ENCODE data around the gene AGGF1. TPM values are rescaled to one million over a fixed set of nuclear protein-coding genes. Genes with fewer than 3 reads are reported as not detected.
"Not testable (repeated sequence)": the region's sequence is repeated elsewhere in the genome, so short reads cannot be mapped to it uniquely, and the experiment has no call there.

Gene AGGF1
- polyA plus RNA-seq, 3 donors = 32.5 to 34.0 (median 33.5) TPM

- DNase-seq (ENCODE audit: low read depth in 3 of 3, low spot score in 2 of 3) = no peak
These were observed 52.9 kb downstream of the AGGF1 start for GRCh38 chr5:77083088-77083487.

GRCh38 chr5:77086368-77086688, 56.1 kb downstream of the AGGF1 start:
- DNase-seq (ENCODE audit: low read depth in 3 of 3, low spot score in 2 of 3) = no peak

GRCh38 chr5:77086689-77087483, 56.7 kb downstream of the AGGF1 start, which contains the start of gene ZBED3:
Gene ZBED3 (minus strand): TSS chr5:77087285. CDS start chr5:77077878, 9,407 bp downstream.
- DNase-seq (ENCODE audit: low read depth in 3 of 3, low spot score in 2 of 3) = peak; percentile 79 to 86 (median 80)

GRCh38 chr5:77087484-77088261, 57.5 kb downstream of the AGGF1 start:
- peak in 2 of 3 donors; percentile 39 to 56 for DNase-seq (ENCODE audit: low read depth in 3 of 3, low spot score in 2 of 3)

GRCh38 chr5:77095189-77095588, 65.0 kb downstream of the AGGF1 start:
- no peak for DNase-seq (ENCODE audit: low read depth in 3 of 3, low spot score in 2 of 3)

GRCh38 chr5:77101298-77101697, 71.1 kb downstream of the AGGF1 start:
- no peak for DNase-seq (ENCODE audit: low read depth in 3 of 3, low spot score in 2 of 3)

- no peak for DNase-seq (ENCODE audit: low read depth in 3 of 3, low spot score in 2 of 3)
These were observed 72.3 kb downstream of the AGGF1 start for GRCh38 chr5:77102549-77102948.

- no peak for DNase-seq (ENCODE audit: low read depth in 3 of 3, low spot score in 2 of 3)
These were observed 73.3 kb downstream of the AGGF1 start for GRCh38 chr5:77103457-77103856.

GRCh38 chr5:77104813-77105212, 74.6 kb downstream of the AGGF1 start:
- DNase-seq (ENCODE audit: low read depth in 3 of 3, low spot score in 2 of 3) = no peak

GRCh38 chr5:77107035-77107434, 76.8 kb downstream of the AGGF1 start:
- DNase-seq (ENCODE audit: low read depth in 3 of 3, low spot score in 2 of 3) = not testable (repeated sequence)

Other genes with a start within 250 kb of the AGGF1 start
- 10 to 100 TPM; 38.2 to 43.0 (median 41.5) TPM for gene F2RL1, start 211.4 kb upstream of the AGGF1 start, polyA plus RNA-seq (ENCODE audit: insufficient read length in 3 of 3)
- gene S100Z, start 180.4 kb upstream of the AGGF1 start, polyA plus RNA-seq (ENCODE audit: insufficient read length in 3 of 3) = under 1 TPM in 2 of 3 donors, not detected in 1; 0.18 to 0.21 TPM
- 10 to 100 TPM; 25.7 to 33.6 (median 28.4) TPM for gene CRHBP, start 77.4 kb upstream of the AGGF1 start, polyA plus RNA-seq (ENCODE audit: insufficient read length in 3 of 3)
- gene ZBED3, start 56.9 kb downstream of the AGGF1 start, polyA plus RNA-seq (ENCODE audit: insufficient read length in 3 of 3) = 10 to 100 TPM; 31.4 to 34.3 (median 31.6) TPM
- gene PDE8B, start 180.3 kb downstream of the AGGF1 start, polyA plus RNA-seq (ENCODE audit: insufficient read length in 3 of 3) = 1 to 10 TPM; 4.4 to 7.3 (median 5.7) TPM

Measured in right renal cortex interstitium (tissue), 3 donors.